Mammary epithelial cell (primary cell): ENCODE results near the gene PLA2G4E.

Source experiments
- CTCF ChIP-seq, 2 donors: IDR thresholded peaks in 1 of 2; conservative IDR thresholded peaks in 1 of 2; 2 replicates each; pipeline ENCODE4 v1.5.1; 2011 to 2012; ENCODE audit warnings: inconsistent platforms in 2 of 2, low read length in 2 of 2, mild to moderate bottlenecking in 2 of 2, control low read depth in 1 of 2, low read depth in 1 of 2; ENCODE audit not compliant: insufficient read depth in 1 of 2; ENCODE audit errors: extremely low read depth in 1 of 2
- EZH2 ChIP-seq: IDR thresholded peaks from 2 replicates; pipeline ENCODE4 v1.6.1; 2012; ENCODE audit warnings: low read length, inconsistent platforms, borderline replicate concordance

GRCh38 chr15:41990691-41991090, 30.2 kb downstream of the PLA2G4E start:
- TF ChIP-seq CTCF (conservative IDR thresholded peaks at IDR 0.05 in 1 of 2, IDR thresholded peaks at IDR 0.05 in 1 of 2; ENCODE audit: extremely low read depth in 1 of 2, insufficient read depth in 1 of 2, low read depth in 1 of 2, low read length in 2 of 2) (no peak), EZH2 (no peak)
